ENCODE data around the gene SEC61B.

Gene SEC61B

GRCh38 chr9:99249619-99250018 is 27.5 kb downstream of the SEC61B start (continued):
- TF ChIP-seq CTCF (tag by site-specific recombination; IDR thresholded peaks at IDR 0.05) (no peak), ZBTB1 (tag by site-specific recombination; IDR thresholded peaks at IDR 0.05) (no peak), ZNF433 (tag by site-specific recombination; IDR thresholded peaks at IDR 0.05; ENCODE audit: low read depth) (no peak), ZNF19 (tag by site-specific recombination; IDR thresholded peaks at IDR 0.05; ENCODE audit: low read depth) (no peak), BCL11B (tag by site-specific recombination; IDR thresholded peaks at IDR 0.05; ENCODE audit: low read depth) (no peak), KLF9 (tag by site-specific recombination; IDR thresholded peaks at IDR 0.05; ENCODE audit: low read depth) (no peak), ZNF398 (tag by site-specific recombination; IDR thresholded peaks at IDR 0.05) (no peak), HIC1 (tag by site-specific recombination; IDR thresholded peaks at IDR 0.05) (no peak)

- H3K27ac ChIP-seq (ENCODE audit: extremely low read depth, low read depth, low read length) = no peak overlapping the region
- CTCF ChIA-PET = interaction anchor here (0.8 kb wide), 1 partner anchor 18 kb away, joined by 3 read pairs; no protein-coding TSS in a partner anchor
- H3K4me3 ChIP-seq (ENCODE audit: low read depth, low read length) = no peak overlapping the region
- no peaks in the 10 kb centered on the region for H3K9me3 ChIP-seq (ENCODE audit: control insufficient read depth, insufficient read depth, low read depth, low read length)
- POLR2A ChIA-PET = no interaction called here
- no peaks in the 10 kb centered on the region for H3K4me1 ChIP-seq (ENCODE audit: control insufficient read depth, insufficient read depth, low read length)
- no peaks in the 10 kb centered on the region for H3K36me3 ChIP-seq (ENCODE audit: control insufficient read depth in 2 of 2, insufficient read depth in 1 of 2, low read length in 2 of 2)
- TF ChIP-seq INSM2 (tag by site-specific recombination; IDR thresholded peaks at IDR 0.05) (no peak), ZNF626 (tag by site-specific recombination; IDR thresholded peaks at IDR 0.05) (no peak), PRDM2 (tag by site-specific recombination; IDR thresholded peaks at IDR 0.05; ENCODE audit: borderline replicate concordance) (no peak), ZNF114 (tag by site-specific recombination; IDR thresholded peaks at IDR 0.05) (no peak), ZBTB8A (tag by site-specific recombination; IDR thresholded peaks at IDR 0.05) (no peak), ZNF830 (tag by site-specific recombination; IDR thresholded peaks at IDR 0.05; ENCODE audit: low read depth) (no peak), ZSCAN18 (tag by site-specific recombination; IDR thresholded peaks at IDR 0.05) (no peak), ZSCAN5A (tag by site-specific recombination; IDR thresholded peaks at IDR 0.05) (no peak), ZNF585B (tag by site-specific recombination; IDR thresholded peaks at IDR 0.05) (no peak)
Observed at GRCh38 chr9:99251157-99251556, 29.1 kb downstream of the SEC61B start.
